ENCODE results near the gene MYO5B.
"Not testable (repeated sequence)": the region's sequence is repeated elsewhere in the genome, so short reads cannot be mapped to it uniquely, and the experiment has no call there.

Gene MYO5B

DNA sequence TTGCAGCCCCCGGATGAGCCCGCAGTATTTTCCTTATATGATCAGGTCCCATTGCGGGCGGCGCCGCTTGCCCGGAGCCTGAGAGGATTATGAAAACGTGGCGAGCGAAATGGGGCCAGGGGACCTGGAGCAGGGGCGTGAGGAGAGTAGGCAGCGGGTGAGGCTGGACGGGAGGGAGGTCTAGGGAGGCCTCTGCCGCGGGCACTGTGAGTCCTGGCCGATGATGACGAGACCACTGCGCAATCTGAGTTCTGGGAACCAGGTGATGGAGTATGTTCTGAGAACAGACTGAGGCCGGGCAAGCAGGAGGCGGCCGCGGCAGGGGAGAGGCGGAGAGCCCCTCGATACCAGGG is 380.8 kb downstream of the MYO5B start:
- DNase-seq, result peak; percentile 77 to 82

GRCh38 chr18:49813319-49814146 is 381.4 kb downstream of the MYO5B start, which contains the start of gene ACAA2:
Gene ACAA2, minus strand, starts transcription at chr18:49813533. Its CDS starts 49 bp downstream, at chr18:49813484.
- DNase-seq, result peak; percentile 90 to 92

DNA sequence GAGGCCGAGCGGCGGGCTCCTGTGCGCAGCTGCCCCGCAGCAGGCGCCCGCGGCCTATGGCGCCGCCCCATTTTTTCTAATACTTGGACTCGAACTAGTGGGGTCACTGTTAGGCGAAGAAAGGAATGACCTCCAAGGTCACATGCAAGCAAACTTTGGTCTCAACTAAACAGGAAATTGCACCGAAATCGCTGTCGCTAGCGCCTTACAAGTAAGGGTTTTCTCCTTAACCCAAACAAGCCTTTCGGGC is 382.0 kb downstream of the MYO5B start:
- no peak for DNase-seq

DNA sequence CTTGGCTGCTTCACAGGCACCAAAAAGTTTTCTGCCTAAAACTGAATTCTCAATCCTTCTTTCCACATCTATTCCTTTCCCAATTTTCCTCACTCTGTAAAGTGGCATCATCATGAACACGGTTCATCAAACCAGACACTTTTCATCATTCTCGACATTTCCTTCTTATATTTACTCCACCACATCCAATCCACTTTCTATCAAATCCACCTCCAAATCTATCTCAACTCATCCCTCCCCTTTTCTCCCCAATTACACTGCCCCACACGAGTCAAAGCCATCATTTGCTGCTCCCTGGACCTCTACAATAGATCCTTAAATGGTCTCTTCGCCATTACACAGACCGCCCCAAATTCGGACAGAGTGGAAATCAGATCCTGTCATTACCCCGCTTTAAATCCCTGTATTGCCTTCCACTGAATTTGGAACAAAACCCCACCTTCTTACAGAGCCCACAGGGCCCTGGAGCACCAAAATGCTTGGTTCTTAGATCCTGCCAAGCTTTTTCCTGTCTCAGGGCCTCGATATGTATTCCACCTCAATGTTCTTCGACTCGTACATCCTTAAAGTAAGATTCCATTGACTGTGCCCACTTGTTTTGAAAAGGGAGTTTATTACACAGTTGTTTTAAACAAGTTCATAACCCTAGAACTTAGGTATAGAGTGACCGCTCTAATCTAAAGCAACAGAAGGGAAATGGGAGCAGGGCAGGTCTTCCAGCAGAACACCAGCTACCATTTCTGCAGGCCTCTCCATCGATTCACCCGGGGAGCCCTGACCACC is 382.5 kb downstream of the MYO5B start:
- DNase-seq, result no peak

GRCh38 chr18:49811151-49811938 is 383.6 kb downstream of the MYO5B start:
- no peak for DNase-seq

- DNase-seq, result not testable (repeated sequence)
Observed at GRCh38 chr18:49808553-49809191, 386.3 kb downstream of the MYO5B start.

DNA sequence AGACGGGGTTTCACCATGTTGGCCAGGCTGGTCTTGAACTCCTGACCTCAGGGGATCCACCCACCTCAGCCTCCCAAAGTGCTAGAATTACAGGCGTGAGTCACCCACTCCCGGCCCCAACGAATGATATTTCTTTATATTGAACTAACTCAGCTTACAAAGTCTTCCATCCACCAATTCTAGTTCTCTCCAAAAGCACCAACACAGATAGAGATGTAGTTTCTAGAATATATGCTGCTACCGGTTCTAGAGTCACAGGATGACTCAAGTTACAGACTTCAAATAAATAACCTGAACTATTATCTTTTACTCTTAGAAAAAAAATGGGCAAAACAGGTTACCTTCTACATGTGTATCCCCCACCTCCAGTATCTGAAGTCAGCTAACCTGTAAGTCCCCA is 390.9 kb downstream of the MYO5B start:
- no peak for DNase-seq

DNA sequence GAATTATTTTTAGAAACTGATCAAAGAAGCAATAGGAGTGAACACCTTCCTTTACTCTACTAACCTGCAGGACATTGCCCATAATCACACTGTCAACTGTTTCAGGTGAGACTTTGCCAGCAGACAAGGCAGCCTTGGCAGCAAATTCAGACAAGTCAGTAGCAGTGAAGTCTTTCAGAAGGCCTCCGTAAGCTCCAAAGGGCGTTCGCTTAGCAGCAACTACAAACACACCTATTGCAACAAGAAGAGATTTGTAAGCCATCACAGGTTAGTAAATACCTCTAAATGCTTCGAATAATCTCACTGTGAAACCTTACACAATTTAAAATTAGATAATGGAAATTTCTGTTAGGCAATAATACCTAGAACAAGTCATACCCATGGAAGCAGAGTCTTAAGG is 392.3 kb downstream of the MYO5B start:
- DNase-seq, result no peak

DNA sequence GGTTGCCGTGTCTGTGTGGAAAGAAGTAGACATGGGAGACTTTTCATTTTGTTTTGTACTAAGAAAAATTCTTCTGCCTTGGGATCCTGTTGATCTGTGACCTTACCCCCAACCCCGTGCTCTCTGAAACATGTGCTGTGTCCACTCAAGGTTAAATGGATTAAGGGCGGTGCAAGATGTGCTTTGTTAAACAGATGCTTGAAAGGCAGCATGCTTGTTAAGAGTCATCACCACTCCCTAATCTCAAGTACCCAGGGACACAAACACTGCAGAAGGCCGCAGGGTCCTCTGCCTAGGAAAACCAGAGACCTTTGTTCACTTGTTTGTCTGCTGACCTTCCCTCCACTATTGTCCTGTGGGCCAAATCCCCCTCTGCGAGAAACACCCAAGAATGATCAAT is 394.5 kb downstream of the MYO5B start:
- DNase-seq, result not testable (repeated sequence)

DNA sequence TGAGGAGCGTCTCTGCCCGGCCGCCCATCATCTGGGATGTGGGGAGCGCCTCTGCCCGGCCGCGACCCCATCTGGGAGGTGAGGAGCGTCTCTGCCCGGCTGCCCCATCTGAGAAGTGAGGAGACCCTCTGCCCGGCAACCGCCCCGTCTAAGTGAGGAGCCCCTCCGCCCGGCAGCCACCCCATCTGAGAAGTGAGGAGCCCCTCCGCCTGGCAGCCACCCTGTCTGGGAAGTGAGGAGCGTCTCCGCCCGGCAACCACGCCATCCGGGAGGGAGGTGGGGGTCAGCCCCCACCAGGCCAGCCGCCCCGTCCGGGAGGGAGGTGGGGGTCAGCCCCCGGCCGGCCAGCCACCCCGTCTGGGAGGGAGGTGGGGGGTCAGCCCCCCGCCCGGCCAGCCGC is 395.1 kb downstream of the MYO5B start:
- DNase-seq, result not testable (repeated sequence)

DNA sequence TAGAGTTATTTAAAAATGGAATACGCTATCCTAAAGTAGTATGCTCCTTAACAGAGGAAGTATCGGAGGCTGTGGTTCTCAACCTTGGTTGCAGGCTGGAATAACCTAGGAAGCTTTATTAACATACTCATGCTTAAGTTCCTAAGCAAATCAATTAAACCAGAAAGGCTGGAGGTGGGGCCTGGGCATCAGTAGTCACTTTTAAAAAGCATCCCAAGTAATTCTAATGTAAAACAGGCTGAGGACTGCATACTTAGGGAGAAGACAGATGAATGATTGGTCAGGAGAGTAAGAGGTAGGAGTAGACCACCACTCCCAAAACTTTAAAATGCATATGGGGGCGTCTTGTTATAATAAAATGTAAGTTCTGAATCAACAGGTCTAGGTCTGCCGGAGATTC is 396.9 kb downstream of the MYO5B start:
- no peak for DNase-seq

- no peak for DNase-seq
Observed at GRCh38 chr18:49795612-49796552, 399.1 kb downstream of the MYO5B start.

- DNase-seq, result no peak
Observed at GRCh38 chr18:49794743-49795142, 400.2 kb downstream of the MYO5B start.

DNA sequence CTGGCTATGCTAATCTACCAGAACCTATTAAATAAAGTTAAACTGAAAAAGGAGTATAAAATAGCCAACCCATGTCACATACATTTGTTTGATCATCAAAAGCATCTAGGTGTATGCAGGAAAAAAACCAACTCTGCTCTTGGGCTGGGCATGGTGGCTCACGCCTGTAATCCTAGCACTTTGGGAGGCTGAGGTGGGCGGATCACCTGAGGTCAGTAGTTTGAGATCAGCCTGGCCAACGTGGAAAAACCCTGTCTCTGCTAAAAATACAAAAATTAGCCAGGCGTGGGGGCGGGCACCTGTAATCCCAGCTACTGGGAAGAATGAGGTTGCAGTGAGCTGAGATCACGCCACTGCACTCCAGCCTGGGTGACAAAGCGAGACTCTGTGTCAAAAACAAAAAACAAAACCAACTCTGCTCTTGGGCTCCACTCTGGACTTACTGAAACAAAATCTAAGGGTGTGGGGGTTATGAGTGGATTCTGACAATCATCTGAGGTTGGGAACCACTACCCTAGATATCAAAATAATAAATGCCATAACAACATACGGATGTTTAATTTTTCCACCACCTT is 405.3 kb downstream of the MYO5B start:
- DNase-seq, result peak; percentile 25 to 42

DNA sequence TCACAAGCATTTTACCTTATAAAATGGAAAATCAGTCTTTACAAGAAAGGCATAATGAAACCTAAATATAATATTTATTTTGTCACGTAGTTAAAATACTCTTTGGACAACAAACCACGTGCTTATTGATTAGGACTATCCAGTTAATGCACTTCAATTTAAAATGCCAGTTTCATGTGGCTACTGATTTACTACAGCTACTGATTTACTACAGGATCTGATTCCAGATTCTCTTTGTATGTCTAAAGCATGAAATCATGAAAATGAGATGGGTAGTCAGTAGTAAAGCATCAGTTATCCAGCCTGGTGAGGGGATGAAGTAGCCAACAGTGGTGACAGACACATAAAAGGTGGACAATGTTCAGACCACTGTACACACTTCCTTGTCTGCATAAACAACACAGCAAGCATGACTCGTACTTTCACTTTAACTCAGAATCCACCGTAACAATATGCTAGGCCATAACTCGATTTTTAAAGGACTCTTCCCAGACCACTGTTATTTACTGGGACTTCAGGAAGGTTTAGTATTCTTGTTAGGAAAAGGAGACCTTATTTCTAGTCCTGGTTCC is 406.5 kb downstream of the MYO5B start:
- DNase-seq, result no peak

DNA sequence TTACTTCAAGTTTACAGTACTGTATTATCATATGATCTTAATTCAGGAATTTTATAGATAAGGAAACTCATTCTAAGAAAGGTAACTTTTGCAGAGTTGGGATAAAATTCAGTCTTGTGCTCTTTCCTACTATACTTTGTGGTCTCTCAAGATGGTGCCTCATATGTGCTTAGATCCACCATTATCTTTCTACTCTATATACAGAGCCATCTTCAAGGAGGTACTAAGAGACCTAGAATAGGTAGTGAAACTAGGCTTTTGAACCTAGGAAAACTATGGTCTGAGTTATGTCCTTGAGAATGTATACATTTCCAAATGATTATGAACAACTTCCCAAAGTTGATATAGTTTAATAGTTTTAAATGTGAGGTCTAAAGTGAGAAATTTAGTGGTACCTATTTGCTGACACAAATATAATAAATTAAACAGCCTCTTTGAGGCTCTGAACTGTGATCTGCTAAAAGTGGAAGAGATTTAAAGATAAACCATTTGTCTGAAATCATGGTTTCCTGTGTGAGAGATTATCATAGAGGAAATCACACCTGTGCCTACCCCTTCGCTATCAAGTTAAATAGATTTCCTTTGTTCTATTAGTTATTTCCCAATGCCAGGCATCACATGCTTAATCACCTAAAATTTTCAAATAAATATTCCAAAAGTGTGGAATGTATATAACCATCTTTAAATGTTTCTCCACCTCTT is 408.8 kb downstream of the MYO5B start:
- no peak for DNase-seq

GRCh38 chr18:49784427-49785185 is 410.3 kb downstream of the MYO5B start:
- DNase-seq, result no peak

DNA sequence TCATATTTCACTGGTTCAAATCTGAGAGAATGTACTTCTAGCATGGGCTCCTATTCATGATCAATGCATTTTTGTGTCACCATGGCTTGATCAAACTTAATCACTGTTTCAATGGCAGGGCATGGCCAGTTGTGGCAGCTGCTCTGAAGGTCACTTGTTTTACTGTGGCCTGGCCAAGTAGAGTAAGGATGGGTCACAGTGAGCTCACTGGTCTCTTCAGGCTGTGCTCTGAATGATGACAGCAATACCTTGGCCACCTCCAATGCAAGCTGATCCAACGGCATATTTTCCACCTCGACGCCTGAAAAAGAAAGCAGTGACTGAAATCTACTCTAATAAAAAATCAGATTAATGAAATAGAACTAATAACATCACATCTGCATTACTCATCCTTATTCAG is 411.3 kb downstream of the MYO5B start:
- not testable (repeated sequence) for DNase-seq

- no peak for DNase-seq
Observed at GRCh38 chr18:49778826-49779465, 416.0 kb downstream of the MYO5B start.
